Nucleus accumbens (tissue), 56 donors: ENCODE measurements around the gene PHF21A.

Experiments
- DNase-seq, 56 donors: peaks; one replicate each; lab custom pipeline; 2025; lab: John Stamatoyannopoulos, UW

PHF21A gene

GRCh38 chr11:46099963-46100316 lies 21.3 kb downstream of the PHF21A start:
- no peak for DNase-seq

- DNase-seq, result no peak
These were observed 30.9 kb downstream of the PHF21A start for GRCh38 chr11:46090375-46090774.

- no peak for DNase-seq
These were observed 41.6 kb downstream of the PHF21A start for GRCh38 chr11:46079662-46080061.

GRCh38 chr11:46075928-46076327 lies 45.3 kb downstream of the PHF21A start:
- DNase-seq, result no peak

- DNase-seq, result peak in 2 of 56 donors; percentile 2 to 3
These were observed 46.1 kb downstream of the PHF21A start for GRCh38 chr11:46075168-46075567.

- DNase-seq, result no peak
These were observed 47.6 kb downstream of the PHF21A start for GRCh38 chr11:46073632-46074031.

- no peak for DNase-seq
These were observed 48.9 kb downstream of the PHF21A start for GRCh38 chr11:46072172-46072964.

GRCh38 chr11:46071091-46071490 lies 50.2 kb downstream of the PHF21A start:
- no peak for DNase-seq

- no peak for DNase-seq
These were observed 51.7 kb downstream of the PHF21A start for GRCh38 chr11:46069595-46069994.

GRCh38 chr11:46066335-46066734 lies 54.9 kb downstream of the PHF21A start:
- DNase-seq, result no peak

GRCh38 chr11:46065681-46066080 lies 55.6 kb downstream of the PHF21A start:
- DNase-seq, result no peak

GRCh38 chr11:46064221-46064620 lies 57.0 kb downstream of the PHF21A start:
- DNase-seq, result no peak

GRCh38 chr11:46063138-46063537 lies 58.1 kb downstream of the PHF21A start:
- DNase-seq, result no peak

- no peak for DNase-seq
These were observed 61.2 kb downstream of the PHF21A start for GRCh38 chr11:46060013-46060412.

- DNase-seq, result no peak
These were observed 63.8 kb downstream of the PHF21A start for GRCh38 chr11:46057489-46057888.

- DNase-seq, result no peak
These were observed 65.9 kb downstream of the PHF21A start for GRCh38 chr11:46055371-46055770.

- no peak for DNase-seq
These were observed 70.2 kb downstream of the PHF21A start for GRCh38 chr11:46051102-46051501.

- DNase-seq, result no peak
These were observed 70.6 kb downstream of the PHF21A start for GRCh38 chr11:46050662-46051061.

- no peak for DNase-seq
These were observed 71.2 kb downstream of the PHF21A start for GRCh38 chr11:46050003-46050461.

- DNase-seq, result no peak
These were observed 71.8 kb downstream of the PHF21A start for GRCh38 chr11:46049325-46049897.

- DNase-seq, result no peak
These were observed 73.1 kb downstream of the PHF21A start for GRCh38 chr11:46048198-46048597.

GRCh38 chr11:46047520-46047919 lies 73.7 kb downstream of the PHF21A start:
- DNase-seq, result no peak
